Trophoblast cell (in vitro differentiated cells and primary cell): ENCODE data around the gene KRT28.

Experiments used
- DNase-seq, 2 donors: peaks; one replicate each; pipeline ENCODE4 v3.0.0-alpha.2; 2016
- H2AFZ ChIP-seq: 2 replicates; pipeline ENCODE4 v1.6.1; 2013; ENCODE audit warnings: low read length, moderate library complexity, mild to moderate bottlenecking; ENCODE audit not compliant: insufficient read depth, poor library complexity
- H2AK5ac ChIP-seq: 2 replicates; pipeline ENCODE4 v1.6.1; 2013; ENCODE audit warnings: mild to moderate bottlenecking, low read length
- H2BK120ac ChIP-seq: 2 replicates; pipeline ENCODE4 v1.6.1; 2013; ENCODE audit warnings: low read length, mild to moderate bottlenecking, moderate library complexity; ENCODE audit not compliant: insufficient read depth, poor library complexity
- H2BK12ac ChIP-seq: 2 replicates; pipeline ENCODE4 v1.6.1; 2013; ENCODE audit warnings: mild to moderate bottlenecking, low read length, moderate library complexity
- H2BK5ac ChIP-seq: 2 replicates; pipeline ENCODE4 v1.6.1; 2013; ENCODE audit warnings: low read length, low read depth, moderate library complexity, mild to moderate bottlenecking; ENCODE audit not compliant: poor library complexity
- H3K14ac ChIP-seq: 2 replicates; pipeline ENCODE4 v1.6.1; 2013; ENCODE audit warnings: mild to moderate bottlenecking, low read length
- H3K18ac ChIP-seq: 2 replicates; pipeline ENCODE4 v1.6.1; 2013; ENCODE audit warnings: mild to moderate bottlenecking, low read length
- H3K23ac ChIP-seq: 2 replicates; pipeline ENCODE4 v1.6.1; 2013; ENCODE audit warnings: low read length
- H3K27ac ChIP-seq: 2 replicates; pipeline ENCODE4 v1.5.1; 2013; ENCODE audit warnings: low read depth, mild to moderate bottlenecking, inconsistent platforms, low read length, moderate library complexity
- H3K27me3 ChIP-seq: 2 replicates; pipeline ENCODE4 v1.6.1; 2013; ENCODE audit warnings: inconsistent platforms, mild to moderate bottlenecking, low read length, moderate library complexity; ENCODE audit not compliant: insufficient read depth
- H3K36me3 ChIP-seq, 2 experiments: 1 replicate in 1 of 2; 2 replicates in 1 of 2; pipeline ENCODE4 v1.6.1; 2013; ENCODE audit warnings: low read length in 2 of 2, mild to moderate bottlenecking in 2 of 2, moderate library complexity in 1 of 2; ENCODE audit not compliant: insufficient read depth in 2 of 2, control insufficient read depth in 1 of 2
- H3K4ac ChIP-seq: 2 replicates; pipeline ENCODE4 v1.6.1; 2013; ENCODE audit warnings: low read depth, mild to moderate bottlenecking, low read length, moderate library complexity
- H3K4me1 ChIP-seq, 2 experiments: 1 replicate in 1 of 2; 2 replicates in 1 of 2; pipeline ENCODE4 v1.6.1; 2013; ENCODE audit warnings: low read length in 2 of 2, mild to moderate bottlenecking in 2 of 2, moderate library complexity in 1 of 2; ENCODE audit not compliant: insufficient read depth in 2 of 2, control insufficient read depth in 1 of 2
- H3K4me2 ChIP-seq: 2 replicates; pipeline ENCODE4 v1.6.1; 2013; ENCODE audit warnings: inconsistent platforms, mild to moderate bottlenecking, low read length, moderate library complexity
- H3K4me3 ChIP-seq: 2 replicates; pipeline ENCODE4 v1.5.1; 2013; ENCODE audit warnings: mild to moderate bottlenecking, low read depth, low read length, inconsistent platforms
- H3K79me1 ChIP-seq: one replicate; pipeline ENCODE4 v1.6.1; 2013; ENCODE audit warnings: low read length
- H3K79me2 ChIP-seq: 2 replicates; pipeline ENCODE4 v1.6.1; 2013; ENCODE audit warnings: low read length, mild to moderate bottlenecking; ENCODE audit not compliant: control insufficient read depth, insufficient read depth, poor library complexity
- H3K9ac ChIP-seq: 2 replicates; pipeline ENCODE4 v1.6.1; 2013; ENCODE audit warnings: mild to moderate bottlenecking, low read length
- H3K9me3 ChIP-seq: 2 replicates; pipeline ENCODE4 v1.6.1; 2013; ENCODE audit warnings: low read depth, mild to moderate bottlenecking, control low read depth, inconsistent platforms, low read length; ENCODE audit not compliant: insufficient read depth
- H4K12ac ChIP-seq: 2 replicates; pipeline ENCODE4 v1.6.1; 2013; ENCODE audit warnings: low read depth, mild to moderate bottlenecking, low read length, moderate library complexity
- H4K8ac ChIP-seq: 2 replicates; pipeline ENCODE4 v1.6.1; 2013; ENCODE audit warnings: low read depth, mild to moderate bottlenecking, low read length, moderate library complexity
- H4K91ac ChIP-seq: one replicate; pipeline ENCODE4 v1.6.1; 2013; ENCODE audit warnings: low read depth, mild to moderate bottlenecking, low read length, moderate library complexity
- WGBS: extraction: QIAGEN DNeasy Blood & Tissue Kit; methylation state at CpG from one replicate; pipeline ENCODE4 v1.1.7; 2013; ENCODE audit warnings: missing lambda C conversion rate; ENCODE audit not compliant: insufficient read length, insufficient coverage; ENCODE audit errors: extremely low coverage; 5-methylcytosine and 5-hydroxymethylcytosine counted together

Gene KRT28

GRCh38 chr17:40779181-40779909 lies 20.4 kb downstream of the KRT28 start:
- Histone ChIP-seq H3K23ac (no peak overlapping the region), H3K4me2 (no peak overlapping the region), H4K12ac (no peak overlapping the region), H3K14ac (no peak overlapping the region), H3K36me3 (no peaks in the 10 kb centered on the region), H2AK5ac (no peak overlapping the region), H2BK120ac (no peak overlapping the region), H3K79me1 (no peaks in the 10 kb centered on the region), H2AFZ (no peak overlapping the region), H4K91ac (no peak overlapping the region), H3K9ac (no peak overlapping the region), H3K27me3 (no peaks in the 10 kb centered on the region), H2BK5ac (no peak overlapping the region), H3K18ac (no peak overlapping the region), H3K9me3 (no peaks in the 10 kb centered on the region), H3K4ac (no peak overlapping the region), H3K4me3 (no peak overlapping the region), H3K4me1 (no peaks in the 10 kb centered on the region), H4K8ac (no peak overlapping the region), H3K27ac (no peak overlapping the region), H2BK12ac (no peak overlapping the region), H3K79me2 (no peaks in the 10 kb centered on the region)
- WGBS: no CpG with 5 or more reads among the region's 37 CpGs
- DNase-seq: peak; percentile 51 to 54

DNA sequence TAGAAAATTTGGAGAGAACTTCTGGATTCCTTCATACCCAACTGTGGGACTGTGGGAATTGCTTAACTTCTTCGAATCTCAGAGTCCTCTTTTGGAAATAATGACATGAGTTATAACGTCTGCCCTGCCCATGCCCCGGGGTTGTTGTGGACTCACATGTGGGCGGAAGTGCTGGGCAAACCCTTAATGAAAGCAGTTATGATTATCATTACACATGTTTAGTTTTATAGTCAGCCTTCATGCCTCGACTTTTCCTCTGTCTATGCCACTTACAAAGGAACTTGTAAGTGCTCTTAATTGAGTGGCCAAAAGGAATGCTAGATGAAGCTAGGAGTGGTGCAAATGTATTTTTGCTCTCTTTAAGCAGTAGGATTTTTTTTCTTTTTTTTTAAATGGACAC lies 21.3 kb downstream of the KRT28 start:
- Histone ChIP-seq H3K18ac (no peak overlapping the region), H3K14ac (no peak overlapping the region), H3K4me3 (no peak overlapping the region), H3K9me3 (no peaks in the 10 kb centered on the region), H2BK120ac (no peak overlapping the region), H2AK5ac (no peak overlapping the region), H3K4me2 (no peak overlapping the region), H3K27me3 (no peaks in the 10 kb centered on the region), H4K12ac (no peak overlapping the region), H3K79me1 (no peaks in the 10 kb centered on the region), H2BK12ac (no peak overlapping the region), H3K36me3 (no peaks in the 10 kb centered on the region), H3K79me2 (no peaks in the 10 kb centered on the region), H2BK5ac (no peak overlapping the region), H3K4me1 (no peaks in the 10 kb centered on the region), H4K8ac (no peak overlapping the region), H3K9ac (no peak overlapping the region), H4K91ac (no peak overlapping the region), H3K27ac (no peak overlapping the region), H3K4ac (no peak overlapping the region), H2AFZ (no peak overlapping the region), H3K23ac (no peak overlapping the region)
- WGBS: no CpG with 5 or more reads among the region's 5 CpGs
- peak; percentile 58 to 78 for DNase-seq

DNA sequence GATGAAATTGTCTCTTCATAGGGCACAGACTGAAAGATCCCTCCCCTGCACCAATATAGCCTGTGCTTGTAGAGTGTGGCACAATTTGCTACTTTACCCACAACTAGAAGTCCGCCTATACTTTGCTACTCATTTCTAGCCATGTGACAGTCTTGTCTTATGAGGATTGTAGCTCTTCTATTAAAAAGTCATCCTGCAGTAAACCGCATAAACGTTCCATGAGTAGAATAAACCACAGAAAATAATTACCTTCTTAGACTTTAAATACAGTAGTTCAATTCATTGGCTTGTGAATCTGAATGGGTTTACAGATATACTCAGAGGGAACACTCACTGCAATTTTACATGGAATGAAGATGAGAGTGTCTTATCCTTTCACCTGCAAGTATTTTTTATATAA lies 21.8 kb downstream of the KRT28 start:
- Histone ChIP-seq H3K27ac (no peak overlapping the region), H3K4me3 (no peak overlapping the region), H3K23ac (no peak overlapping the region), H4K91ac (no peak overlapping the region), H3K14ac (no peak overlapping the region), H2BK12ac (no peak overlapping the region), H3K18ac (no peak overlapping the region), H4K8ac (no peak overlapping the region), H3K9me3 (no peaks in the 10 kb centered on the region), H3K4me1 (no peaks in the 10 kb centered on the region), H3K4me2 (no peak overlapping the region), H2BK120ac (no peak overlapping the region), H4K12ac (no peak overlapping the region), H3K79me1 (no peaks in the 10 kb centered on the region), H2AK5ac (no peak overlapping the region), H2BK5ac (no peak overlapping the region), H3K79me2 (no peaks in the 10 kb centered on the region), H3K9ac (no peak overlapping the region), H3K36me3 (no peaks in the 10 kb centered on the region), H3K27me3 (no peaks in the 10 kb centered on the region), H2AFZ (no peak overlapping the region), H3K4ac (no peak overlapping the region)
- no CpG with 5 or more reads among the region's 3 CpGs for WGBS
- DNase-seq: no peak

- H3K4ac ChIP-seq: no peak overlapping the region
- no peak overlapping the region for H2BK5ac ChIP-seq
- no peak overlapping the region for H3K4me3 ChIP-seq
- no peak overlapping the region for H4K8ac ChIP-seq
- no peak overlapping the region for H4K12ac ChIP-seq
- no peak overlapping the region for H3K4me2 ChIP-seq
- WGBS: no CpG with 5 or more reads among the region's 7 CpGs
- no peaks in the 10 kb centered on the region for H3K4me1 ChIP-seq
- H3K18ac ChIP-seq: no peak overlapping the region
- DNase-seq: no peak
- H3K9ac ChIP-seq: no peak overlapping the region
- H2BK120ac ChIP-seq: no peak overlapping the region
- no peak overlapping the region for H2AFZ ChIP-seq
- no peaks in the 10 kb centered on the region for H3K9me3 ChIP-seq
- no peaks in the 10 kb centered on the region for H3K79me1 ChIP-seq
- no peak overlapping the region for H2BK12ac ChIP-seq
- no peak overlapping the region for H2AK5ac ChIP-seq
- H3K23ac ChIP-seq: no peak overlapping the region
- H3K14ac ChIP-seq: no peak overlapping the region
- no peaks in the 10 kb centered on the region for H3K79me2 ChIP-seq
- no peaks in the 10 kb centered on the region for H3K27me3 ChIP-seq
- no peak overlapping the region for H4K91ac ChIP-seq
- no peaks in the 10 kb centered on the region for H3K36me3 ChIP-seq
- H3K27ac ChIP-seq: no peak overlapping the region
These were observed 22.3 kb downstream of the KRT28 start for GRCh38 chr17:40777459-40777858.
